COLO829 (cell line): ENCODE results near the gene CHKA.

Experiments used
- DNase-seq: peaks from one replicate; pipeline ENCODE4 v3.0.0; 2012; ENCODE audit warnings: low spot score

Gene CHKA

DNA sequence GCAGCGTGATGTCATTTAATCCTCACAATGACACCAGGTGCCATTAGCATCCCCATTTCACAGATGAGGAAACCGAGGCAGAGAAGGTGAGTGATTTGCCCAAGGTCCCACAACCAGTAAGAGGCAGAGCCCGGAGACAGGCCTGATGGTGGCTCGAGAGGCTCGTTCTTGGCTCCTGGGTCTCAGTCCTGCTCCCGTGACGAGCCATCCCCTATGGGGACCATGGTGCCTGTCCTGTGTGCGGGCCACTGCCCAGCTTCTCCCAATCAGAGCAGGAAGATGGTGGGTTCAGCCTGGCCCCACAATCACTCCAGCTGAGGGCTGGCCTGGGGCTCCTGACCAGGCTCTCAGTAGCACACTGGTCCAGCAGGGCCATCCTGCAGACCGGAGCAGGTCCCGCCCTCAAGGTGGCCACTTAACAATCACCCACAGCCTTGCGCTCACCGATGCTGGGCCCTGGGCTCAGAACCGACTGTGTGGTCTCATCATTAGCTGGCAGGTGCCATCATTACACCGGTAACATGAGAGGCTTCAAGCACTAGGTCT, 107.5 kb downstream of the CHKA start:
- no peak for DNase-seq

- peak; percentile 76 for DNase-seq
Measured at GRCh38 chr11:68012843-68013610, 108.2 kb downstream of the CHKA start.

DNA sequence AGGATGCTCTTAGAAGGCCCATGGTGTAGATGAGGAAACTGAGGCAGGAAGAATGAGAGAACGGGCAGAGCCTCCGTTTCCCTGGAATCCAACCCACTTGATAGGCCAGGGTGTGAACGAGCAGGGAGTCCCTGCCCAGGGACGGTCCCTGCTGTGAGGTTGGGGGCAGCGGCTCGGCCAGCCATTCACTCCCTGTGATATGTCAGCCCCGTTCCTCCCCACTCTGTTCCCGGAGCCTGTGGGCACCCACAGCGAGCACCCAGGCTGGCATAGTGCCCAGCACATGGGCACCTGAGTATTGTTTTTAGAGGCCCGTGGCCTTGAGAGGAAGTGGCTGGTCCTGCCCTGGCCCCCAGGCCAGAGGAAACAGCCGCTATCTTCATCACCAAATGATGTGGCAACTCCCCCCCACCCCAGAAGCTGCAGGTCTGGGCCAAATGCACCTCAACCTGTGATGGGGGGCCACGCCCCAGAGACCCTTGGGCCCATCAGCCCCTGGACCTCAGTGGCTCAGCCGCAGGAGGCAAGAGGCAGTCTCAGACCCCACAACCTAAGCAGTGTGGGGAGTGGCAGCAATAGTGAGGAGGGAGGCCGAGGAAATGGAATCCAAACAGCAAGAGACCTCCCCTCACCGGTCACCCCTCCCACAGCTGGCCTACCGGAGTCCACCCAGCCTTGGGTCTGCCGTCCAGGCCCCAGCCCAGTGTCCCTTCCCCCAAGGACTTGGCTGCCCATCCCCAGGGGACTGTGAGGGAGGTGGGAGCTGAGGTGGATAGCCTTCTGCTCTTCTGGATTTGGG, 108.9 kb downstream of the CHKA start:
- no peak for DNase-seq

DNA sequence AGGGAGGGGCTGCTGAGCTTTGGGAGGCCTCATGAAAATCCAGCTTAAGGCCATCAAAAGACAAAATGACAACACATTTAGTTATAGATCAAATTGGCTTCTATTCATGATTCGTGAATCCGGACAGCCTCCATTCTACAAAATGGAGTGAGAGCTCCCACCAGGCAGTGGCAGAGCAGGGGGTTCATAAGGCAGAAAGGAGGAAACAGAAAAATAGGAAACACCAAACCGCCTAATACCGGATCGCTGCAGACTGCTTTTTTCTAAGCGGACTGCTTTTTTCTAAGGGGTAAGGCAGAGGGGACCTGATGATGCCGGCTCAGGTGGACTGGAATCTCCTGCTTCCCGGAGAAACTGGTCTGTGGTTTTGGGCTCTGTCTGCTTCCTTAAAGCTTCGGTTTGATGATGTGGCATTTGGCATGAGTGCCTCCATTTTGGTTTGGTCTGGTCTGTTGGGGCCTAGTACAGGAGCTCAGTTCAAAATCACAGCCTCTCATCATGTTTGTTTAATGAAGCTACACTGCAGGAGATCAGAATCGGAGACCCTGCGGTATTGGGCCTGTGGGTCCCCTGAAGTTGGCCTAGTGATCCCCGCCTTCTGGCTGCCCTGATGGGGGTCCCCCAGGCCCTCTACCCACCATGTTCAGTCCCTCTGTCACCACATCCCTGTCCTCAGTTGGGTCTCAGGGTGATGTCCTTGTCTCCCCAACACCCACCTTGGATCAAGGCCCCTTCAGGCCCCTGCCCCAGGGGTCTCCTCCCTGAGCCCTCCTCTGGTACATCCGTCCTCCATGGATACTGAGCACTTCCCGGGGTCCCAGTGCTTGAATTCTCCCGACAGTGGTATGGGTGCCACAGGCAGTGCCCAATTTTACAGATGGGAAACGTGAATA, 109.9 kb downstream of the CHKA start:
- no peak for DNase-seq

GRCh38 chr11:68010090-68011041, 110.8 kb downstream of the CHKA start, which contains the start of gene ALDH3B1:
TSS of gene ALDH3B1 (plus strand) at chr11:68010327. CDS start at chr11:68015298, 4,971 bp downstream.
- peak; percentile 67 for DNase-seq

- no peak for DNase-seq
Measured at GRCh38 chr11:68009391-68010089, 111.6 kb downstream of the CHKA start.

GRCh38 chr11:68008381-68009337, 112.5 kb downstream of the CHKA start:
- no peak for DNase-seq

GRCh38 chr11:68007498-68008380, 113.4 kb downstream of the CHKA start:
- no peak for DNase-seq

GRCh38 chr11:68006606-68007166, 114.5 kb downstream of the CHKA start:
- DNase-seq: no peak

- no peak for DNase-seq
Measured at GRCh38 chr11:68004551-68005335, 116.4 kb downstream of the CHKA start.

GRCh38 chr11:68003846-68004550, 117.2 kb downstream of the CHKA start, which contains the start of gene UNC93B1:
TSS of gene UNC93B1 (minus strand) at chr11:68004097. CDS start at chr11:68004043, 54 bp downstream.
- DNase-seq: peak; percentile 63

DNA sequence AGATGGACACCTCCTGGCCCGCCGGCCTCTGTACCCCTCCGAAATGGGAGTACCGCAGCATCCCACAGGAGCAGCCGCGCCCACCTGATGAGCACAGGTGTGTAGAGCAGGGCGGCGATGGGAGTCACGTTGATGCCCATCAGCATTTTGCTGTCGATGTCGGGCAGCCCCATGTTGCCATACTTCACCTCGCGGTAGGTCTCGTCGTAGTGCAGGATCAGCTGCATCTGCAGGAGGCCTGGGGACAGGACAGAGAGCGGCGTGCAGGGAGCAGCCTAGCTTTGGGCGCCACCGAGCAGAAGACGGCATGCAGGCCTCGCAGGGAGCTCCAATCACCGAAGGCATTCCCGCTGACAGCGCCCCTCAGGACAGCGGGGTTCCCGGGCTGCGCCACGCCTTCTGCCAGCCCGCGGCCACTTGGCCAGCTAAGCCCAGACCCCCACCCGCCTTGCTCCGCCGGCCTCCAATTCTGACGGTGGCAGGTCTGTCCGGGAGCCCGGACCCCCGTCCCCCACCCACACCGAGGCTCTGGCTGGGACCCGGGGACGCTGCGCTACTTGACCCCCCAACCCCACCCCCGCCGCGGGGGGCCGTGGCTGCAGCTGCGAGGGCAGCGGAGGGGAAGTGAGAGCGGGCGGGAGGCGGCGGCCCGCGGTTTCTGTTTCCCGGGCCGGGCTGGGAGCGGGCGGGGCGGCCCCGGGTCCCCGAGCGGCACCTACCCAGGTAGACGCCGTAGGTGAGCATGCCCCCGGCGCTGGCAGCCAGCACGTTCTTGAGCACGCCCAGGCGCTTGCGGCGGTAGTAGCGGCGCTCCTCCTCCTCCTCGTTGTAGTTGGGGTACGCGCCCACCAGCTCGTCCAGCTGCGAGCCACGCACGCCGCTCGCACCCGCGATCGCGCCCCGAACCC, 118.0 kb downstream of the CHKA start:
- no peak for DNase-seq
